GM21360 (cell line): ENCODE measurements around the gene TBC1D3B.
"Not testable (repeated sequence)": the region's sequence is repeated elsewhere in the genome, so short reads cannot be mapped to it uniquely, and the experiment has no call there.

Experiments
- ATAC-seq: cut with Tn5 transposase; IDR thresholded peaks from one replicate; pipeline ENCODE4 v1.9.1; 2021; ENCODE audit warnings: mild to moderate bottlenecking, moderate library complexity; ENCODE audit not compliant: unreplicated experiment

Gene TBC1D3B

DNA sequence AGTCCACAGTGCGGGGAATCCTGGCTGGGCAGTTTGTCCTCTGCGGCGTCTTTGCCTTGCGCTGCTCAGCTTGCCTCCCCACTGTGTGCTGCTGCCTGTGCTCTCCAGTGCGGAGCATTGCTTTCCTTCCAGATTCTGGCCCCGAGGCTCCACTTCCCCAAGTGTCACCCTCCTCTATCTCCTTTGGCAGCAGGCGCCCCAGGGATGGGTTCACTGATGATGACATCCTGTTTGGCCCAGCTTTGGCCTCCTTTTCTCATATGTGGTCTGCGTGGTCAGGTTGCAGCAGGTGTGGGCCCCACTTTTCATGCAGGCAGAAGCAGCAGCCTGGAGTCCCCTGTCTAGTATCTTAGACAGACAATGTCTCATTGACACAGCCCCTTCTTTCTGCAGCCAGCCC, 25.1 kb upstream of the TBC1D3B start:
- not testable (repeated sequence) for ATAC-seq

GRCh38 chr17:36201102-36201501, 24.7 kb upstream of the TBC1D3B start:
- ATAC-seq, result not testable (repeated sequence)

- ATAC-seq, result no peak
Measured at GRCh38 chr17:36198831-36199465, 22.5 kb upstream of the TBC1D3B start.

GRCh38 chr17:36197387-36197703, 20.9 kb upstream of the TBC1D3B start:
- ATAC-seq, result no peak

GRCh38 chr17:36196131-36196486, 19.7 kb upstream of the TBC1D3B start:
- ATAC-seq, result no peak

- no peak for ATAC-seq
Measured at GRCh38 chr17:36195434-36196130, 19.1 kb upstream of the TBC1D3B start.

DNA sequence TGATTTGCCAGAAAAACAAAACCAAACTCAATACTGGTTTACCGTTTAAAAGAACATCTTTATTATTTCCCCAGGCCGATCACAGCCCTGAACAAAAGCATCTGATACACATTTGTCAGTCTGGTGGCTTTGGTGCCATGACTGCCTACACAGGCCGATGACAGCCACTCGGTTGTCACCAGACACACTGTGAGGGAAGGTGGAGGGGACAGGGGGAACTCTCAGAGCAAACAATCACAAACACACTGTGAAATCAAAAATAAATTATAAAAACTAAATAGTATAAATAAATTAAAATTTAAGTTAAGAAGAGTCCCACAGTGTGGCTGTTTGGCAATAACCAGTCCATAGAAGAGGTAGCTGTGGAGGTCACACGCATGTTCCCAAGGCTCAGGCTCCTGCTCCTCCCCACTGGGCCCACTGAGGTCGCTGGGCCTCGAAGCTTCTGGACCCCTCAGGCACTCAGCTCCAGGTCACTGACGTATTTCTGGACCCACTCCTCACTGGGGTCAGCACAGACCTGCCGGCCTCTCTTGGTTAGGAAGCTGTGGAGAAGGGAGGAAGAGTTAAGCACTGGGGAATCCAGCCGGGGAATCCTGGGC, 18.5 kb upstream of the TBC1D3B start:
- not testable (repeated sequence) for ATAC-seq

- not testable (repeated sequence) for ATAC-seq
Measured at GRCh38 chr17:36194147-36194831, 17.9 kb upstream of the TBC1D3B start.

- no peak for ATAC-seq
Measured at GRCh38 chr17:36193216-36193775, 16.9 kb upstream of the TBC1D3B start.

- not testable (repeated sequence) for ATAC-seq
Measured at GRCh38 chr17:36190549-36191330, 14.3 kb upstream of the TBC1D3B start.

GRCh38 chr17:36189993-36190392, 13.6 kb upstream of the TBC1D3B start:
- ATAC-seq, result not testable (repeated sequence)

- no peak for ATAC-seq
Measured at GRCh38 chr17:36188891-36189306, 12.5 kb upstream of the TBC1D3B start.

DNA sequence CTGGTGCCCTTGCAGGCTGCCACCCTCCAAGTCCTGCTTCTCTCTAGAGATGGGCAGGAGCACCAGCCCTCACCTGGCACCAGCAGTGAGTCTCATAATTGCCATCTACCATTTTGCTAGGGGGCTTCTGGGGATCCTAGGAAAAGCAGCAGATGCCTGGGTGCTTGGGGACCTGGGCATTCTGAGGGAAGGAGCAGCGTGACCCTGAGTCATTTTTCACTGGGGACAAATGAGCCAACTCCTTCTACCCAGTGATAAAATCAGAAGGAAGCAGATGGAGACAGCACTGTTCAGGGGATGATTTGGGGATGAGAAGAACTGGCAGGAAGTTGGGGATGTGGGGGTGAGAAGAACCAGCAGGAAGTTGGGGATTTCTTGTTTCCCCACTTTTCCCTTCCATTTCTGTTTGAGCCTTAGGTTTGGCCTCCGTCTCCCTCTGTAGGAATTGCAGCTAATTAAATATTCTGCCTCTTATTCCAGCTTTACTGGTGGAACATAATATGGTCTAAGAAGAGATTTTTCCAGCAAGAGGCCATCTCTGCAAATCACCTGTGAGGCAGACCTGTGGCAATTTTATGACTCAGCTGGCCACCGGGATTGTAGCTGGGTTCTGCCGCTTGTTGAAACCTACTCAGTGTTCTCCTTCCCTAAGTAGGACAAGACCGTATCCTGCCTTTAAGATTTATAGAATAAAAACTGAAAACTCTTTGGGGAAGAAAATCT, 11.7 kb upstream of the TBC1D3B start:
- ATAC-seq, result not testable (repeated sequence)

DNA sequence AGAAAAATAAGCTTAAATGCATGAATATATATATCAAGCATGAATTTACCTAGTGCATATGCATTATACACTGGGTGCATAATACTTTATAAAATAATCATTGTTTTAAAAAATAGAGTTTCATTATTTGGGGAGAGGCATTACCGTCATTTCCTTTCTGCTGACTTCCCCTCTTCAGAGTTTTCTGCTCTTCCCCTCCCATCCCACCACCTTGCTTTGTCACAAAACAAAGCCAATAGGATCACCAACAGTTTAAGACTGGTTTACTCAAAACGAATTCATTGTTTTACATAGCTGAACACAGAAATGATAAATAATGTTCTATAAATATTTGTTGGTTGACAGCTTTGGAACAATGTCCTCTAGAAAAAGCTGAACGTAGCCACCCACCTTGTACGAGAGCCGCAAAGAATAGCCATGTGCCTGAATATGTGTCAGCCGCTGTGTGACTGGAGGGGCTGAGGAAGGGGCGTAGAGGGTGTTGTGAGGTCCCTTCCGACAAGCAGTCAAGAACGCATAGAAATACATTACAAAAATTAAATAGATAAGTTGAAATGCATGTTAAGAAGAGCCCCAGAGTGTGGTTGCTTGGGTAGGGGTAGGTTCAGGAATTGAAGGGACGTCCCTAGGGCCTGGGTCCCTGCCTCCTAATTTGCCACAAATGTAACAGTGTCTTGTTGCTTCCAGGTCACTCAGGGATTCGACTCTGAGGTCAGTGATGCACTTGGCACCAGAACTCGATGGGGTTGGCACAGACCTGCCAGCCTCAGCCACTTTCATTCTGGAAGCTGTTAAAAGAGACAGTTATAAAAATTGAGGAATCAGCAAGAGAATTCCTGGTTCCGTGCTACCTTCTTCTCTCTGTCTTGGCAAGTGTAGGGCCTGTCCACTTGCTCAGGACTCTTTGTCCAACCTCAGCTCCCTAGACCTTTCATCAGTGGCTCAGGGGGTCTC, 10.7 kb upstream of the TBC1D3B start:
- ATAC-seq, result not testable (repeated sequence)

DNA sequence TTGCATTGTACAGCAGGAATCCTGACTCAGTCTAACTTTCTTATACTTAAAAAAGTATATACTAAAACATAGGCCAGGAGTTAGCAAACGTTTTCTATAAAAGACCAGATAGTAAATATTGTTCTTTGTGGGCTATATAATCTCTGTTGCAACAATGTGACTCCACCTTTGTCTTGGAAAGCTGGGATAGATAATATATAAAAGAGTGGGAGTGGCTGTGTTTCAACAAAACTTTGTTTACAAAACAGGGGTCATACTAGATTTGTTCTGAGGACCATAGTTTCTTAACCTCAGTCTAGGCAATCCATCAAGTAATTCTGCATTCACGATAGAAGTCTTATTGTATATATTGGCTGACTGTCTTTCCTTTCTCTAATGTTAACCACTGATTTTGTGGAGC, 9.0 kb upstream of the TBC1D3B start:
- ATAC-seq, result no peak

DNA sequence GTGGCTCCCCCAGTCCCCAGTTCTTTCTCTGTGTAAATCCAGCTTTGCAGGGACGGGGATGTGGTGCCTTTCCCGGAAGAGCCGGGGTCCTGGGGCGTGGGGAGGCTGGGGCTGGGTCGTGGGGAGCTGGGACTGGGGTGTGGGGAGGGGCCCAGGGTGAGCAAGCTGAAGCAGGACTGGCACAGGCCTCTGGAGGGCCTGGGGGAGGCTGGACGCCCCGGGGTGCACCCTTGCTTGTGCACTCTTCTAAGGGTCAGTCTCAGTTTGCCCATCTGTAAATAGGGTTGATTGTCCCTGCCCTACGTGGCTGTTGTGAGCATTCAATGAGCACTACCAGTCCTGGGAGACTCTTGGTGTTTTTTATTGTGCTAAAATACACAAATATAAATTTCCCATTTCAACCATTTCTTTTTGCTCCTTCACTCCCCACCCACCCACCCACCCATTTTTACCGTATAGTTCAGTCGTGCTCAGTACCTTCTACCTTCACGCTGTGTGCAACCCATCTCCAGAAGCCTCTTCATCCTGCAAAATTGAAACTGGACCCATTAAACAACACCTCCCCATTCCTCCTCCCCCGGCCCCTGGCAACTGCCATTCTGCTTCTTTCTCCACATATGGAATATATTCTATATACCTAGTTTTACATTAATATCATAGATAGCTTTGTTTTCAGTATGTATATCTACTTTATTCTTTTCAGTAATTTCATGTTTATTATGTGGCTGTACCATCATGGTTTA, 7.8 kb upstream of the TBC1D3B start:
- ATAC-seq, result no peak

DNA sequence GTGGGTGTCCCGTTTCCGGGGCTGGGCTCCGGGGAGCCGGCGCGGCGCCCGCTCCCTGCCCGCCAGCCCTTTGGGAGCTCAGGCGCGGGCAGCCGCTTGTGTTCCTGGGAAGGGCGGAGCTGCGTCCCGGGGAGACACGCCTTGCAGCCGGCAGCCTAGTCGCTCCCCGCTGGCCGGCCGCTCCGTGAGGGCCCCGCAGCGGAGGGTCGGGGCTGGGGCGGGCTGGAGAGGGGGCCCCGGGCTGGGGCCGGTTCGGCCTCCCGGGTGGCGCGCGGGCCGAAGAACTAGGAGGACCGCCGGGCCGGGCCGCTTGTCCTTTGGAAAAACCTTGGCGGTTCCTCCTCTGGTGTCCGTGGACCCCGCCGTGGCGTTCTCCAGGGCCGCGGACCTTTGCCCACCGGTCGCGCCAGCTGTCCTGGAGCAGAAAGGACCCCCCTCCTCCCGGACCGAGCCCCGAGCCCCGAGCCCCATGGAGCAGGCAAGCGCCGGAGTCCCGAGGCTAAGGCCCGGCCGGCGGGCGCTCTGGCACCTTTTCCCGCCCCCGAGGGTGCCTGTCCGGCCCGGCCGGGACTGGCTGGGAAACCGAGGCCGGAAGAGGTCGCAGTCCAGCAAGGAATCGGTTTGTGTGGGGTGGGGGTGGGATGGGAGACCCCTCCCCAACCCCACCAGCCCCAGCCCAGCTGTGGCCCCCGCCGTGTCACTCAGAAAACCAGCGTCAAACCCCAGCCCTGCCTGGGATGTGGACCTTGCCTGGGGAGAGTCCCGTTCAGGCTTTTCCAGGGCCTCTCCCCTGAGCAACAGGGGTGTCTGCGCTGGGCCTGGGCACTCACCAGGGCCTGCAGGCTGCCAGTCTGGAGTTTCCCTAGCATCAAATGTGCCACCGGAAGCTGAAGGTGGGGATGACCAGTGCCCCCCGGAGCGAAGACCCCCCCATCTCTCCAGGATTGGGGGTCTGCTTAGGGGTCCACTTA, 6.8 kb upstream of the TBC1D3B start:
- ATAC-seq, result no peak
